SK-N-SH (cell line): ENCODE results near the gene HELB. TPM values are rescaled to one million over a fixed set of nuclear protein-coding genes. Genes with fewer than 3 reads are reported as not detected.

Source experiments
- CTCF ChIA-PET: fragments of 300-600, 350-600 bp; formaldehyde crosslinking; extraction: SDS; loops from one replicate; lab custom pipeline; 2021; lab: Yijun Ruan, JAX
- POLR2A ChIA-PET: fragments of 350-600 bp; sonication (Branson Sonifier 250); formaldehyde crosslinking; extraction: SDS; loops from one replicate; lab custom pipeline; 2020; ENCODE audit warnings: antibody characterized with exemption, inconsistent platforms; lab: Yijun Ruan, JAX
- DNase-seq: peaks from one replicate; pipeline ENCODE4 v3.0.0; 2012
- H2AFZ ChIP-seq: fragments of 200-600 bp; sonication (generic); 2 replicates; pipeline ENCODE4 v1.8.1; 2016; ENCODE audit warnings: antibody characterized with exemption, mild to moderate bottlenecking, low read depth
- H3F3A ChIP-seq: fragments of 200-600 bp; sonication (generic); replicated peaks from 2 replicates; pipeline ENCODE3; 2016; ENCODE audit warnings: antibody characterized with exemption, mild to moderate bottlenecking; ENCODE audit not compliant: insufficient read depth
- H3K27ac ChIP-seq, 2 experiments: fragments of 200-500 bp in 1 of 2; fragments of 200-600 bp in 1 of 2; sonication (Bioruptor generic) in 1 of 2; sonication (generic), shearing (Covaris generic) in 1 of 2; 2 replicates each; pipeline versions ENCODE4 v1.5.1 to v1.6.1; 2014 to 2016; ENCODE audit warnings: low read depth in 2 of 2, inconsistent platforms in 1 of 2, low read length in 1 of 2, mild to moderate bottlenecking in 1 of 2, mixed read lengths in 1 of 2
- H3K27me3 ChIP-seq: fragments of 200-600 bp; sonication (generic), shearing (Covaris generic); 2 replicates; pipeline ENCODE4 v1.6.1; 2016; ENCODE audit warnings: mixed run types; ENCODE audit not compliant: insufficient read depth
- H3K36me3 ChIP-seq, 2 experiments: fragments of 200-500 bp in 1 of 2; fragments of 200-600 bp in 1 of 2; sonication (Bioruptor generic) in 1 of 2; sonication (generic) in 1 of 2; replicated peaks in 1 of 2; 2 replicates each; pipeline versions ENCODE3 to v1.5.1; 2014 to 2016; ENCODE audit warnings: low read length in 1 of 2, mild to moderate bottlenecking in 1 of 2; ENCODE audit not compliant: insufficient read depth in 2 of 2, control insufficient read depth in 1 of 2
- H3K4me1 ChIP-seq, 2 experiments: fragments of 200-500 bp in 1 of 2; fragments of 200-600 bp in 1 of 2; sonication (Bioruptor generic) in 1 of 2; sonication (generic), shearing (Covaris generic) in 1 of 2; 2 replicates each; pipeline versions ENCODE4 v1.5.1 to v1.6.1; 2014 to 2016; ENCODE audit warnings: low read depth in 1 of 2, low read length in 1 of 2, mixed run types in 1 of 2; ENCODE audit not compliant: insufficient read depth in 2 of 2, control insufficient read depth in 1 of 2
- H3K4me2 ChIP-seq: fragments of 200-600 bp; sonication (generic), shearing (Covaris generic); 2 replicates; pipeline ENCODE4 v1.6.1; 2017; ENCODE audit warnings: mixed run types
- H3K4me3 ChIP-seq, 2 experiments: fragments of 200-500 bp in 1 of 2; fragments of 200-600 bp in 1 of 2; sonication (Bioruptor generic) in 1 of 2; sonication (generic), shearing (Covaris generic) in 1 of 2; 2 replicates each; pipeline versions ENCODE4 v1.5.1 to v1.8.1; 2014 to 2016; ENCODE audit warnings: low read depth in 2 of 2, inconsistent platforms in 1 of 2, low read length in 1 of 2, mild to moderate bottlenecking in 1 of 2, mixed read lengths in 1 of 2, moderate library complexity in 1 of 2
- H3K79me2 ChIP-seq: fragments of 200-600 bp; sonication (generic); 2 replicates; pipeline ENCODE4 v1.8.1; 2017; ENCODE audit warnings: mild to moderate bottlenecking; ENCODE audit not compliant: insufficient read depth
- H3K9ac ChIP-seq: fragments of 200-600 bp; sonication (generic); 2 replicates; pipeline ENCODE4 v1.6.1; 2017; ENCODE audit warnings: mixed run types
- H3K9me2 ChIP-seq: fragments of 200-600 bp; sonication (generic); 2 replicates; pipeline ENCODE4 v1.6.1; 2017; ENCODE audit warnings: mixed run types
- H3K9me3 ChIP-seq: fragments of 200-600 bp; sonication (generic); 2 replicates; pipeline ENCODE4 v1.6.1; 2017; ENCODE audit warnings: mixed run types, mild to moderate bottlenecking, moderate library complexity
- H4K20me1 ChIP-seq: fragments of 200-600 bp; sonication (generic); 2 replicates; pipeline ENCODE4 v1.6.1; 2017; ENCODE audit warnings: mild to moderate bottlenecking, mixed run types; ENCODE audit not compliant: insufficient read depth
- CHD2 ChIP-seq: fragments of 150-350 bp; IDR thresholded peaks from 2 replicates; pipeline ENCODE4 v1.6.1; 2018; ENCODE audit warnings: low read length; ENCODE audit not compliant: partially characterized antibody
- EZH2phosphoT487 ChIP-seq: fragments of 200-600 bp; sonication (generic); IDR thresholded peaks from 2 replicates; pipeline ENCODE4 v1.6.1; 2017; ENCODE audit warnings: low read depth, mixed run types, mild to moderate bottlenecking, antibody characterized with exemption, moderate library complexity, borderline replicate concordance
- FOSL2 ChIP-seq: IDR thresholded peaks from 2 replicates; pipeline ENCODE4 v1.4.0; 2012; ENCODE audit warnings: low read depth, mild to moderate bottlenecking, moderate library complexity, borderline replicate concordance
- FOXM1 ChIP-seq: IDR thresholded peaks from 2 replicates; pipeline ENCODE4 v1.4.0; 2012; ENCODE audit warnings: low read depth, mild to moderate bottlenecking
- GABPA ChIP-seq: IDR thresholded peaks from 2 replicates; pipeline ENCODE4 v1.4.0; 2012; ENCODE audit warnings: low read depth, mild to moderate bottlenecking
- JUND ChIP-seq: IDR thresholded peaks from 2 replicates; pipeline ENCODE4 v1.4.0; 2012
- MAX ChIP-seq: IDR thresholded peaks from 2 replicates; pipeline ENCODE4 v1.4.0; 2012; ENCODE audit warnings: low read depth
- NFIC ChIP-seq: IDR thresholded peaks from 2 replicates; pipeline ENCODE4 v1.4.0; 2012; ENCODE audit warnings: borderline replicate concordance
- NRF1 ChIP-seq: IDR thresholded peaks from 2 replicates; pipeline ENCODE4 v1.6.1; 2012; ENCODE audit warnings: low read depth, mild to moderate bottlenecking, low read length
- RAD21 ChIP-seq: IDR thresholded peaks from 2 replicates; pipeline ENCODE4 v1.6.1; 2012; ENCODE audit warnings: mild to moderate bottlenecking, low read length
- RCOR1 ChIP-seq: fragments of 150-350 bp; IDR thresholded peaks from 2 replicates; pipeline ENCODE4 v1.6.1; 2017; ENCODE audit warnings: antibody characterized with exemption, low read length
- RFX5 ChIP-seq: IDR thresholded peaks from 2 replicates; pipeline ENCODE4 v1.6.1; 2012; ENCODE audit warnings: mild to moderate bottlenecking, improper control_type of control experiment, low read length
- SIN3A ChIP-seq: IDR thresholded peaks from 2 replicates; pipeline ENCODE4 v1.6.1; 2012; ENCODE audit warnings: low read depth, mild to moderate bottlenecking, low read length, moderate library complexity, borderline replicate concordance
- SMC3 ChIP-seq: IDR thresholded peaks from 2 replicates; pipeline ENCODE4 v1.6.1; 2012; ENCODE audit warnings: low read depth, low read length, improper control_type of control experiment
- TCF12 ChIP-seq: IDR thresholded peaks from 2 replicates; pipeline ENCODE4 v1.4.0; 2012
- TEAD4 ChIP-seq: IDR thresholded peaks from 2 replicates; pipeline ENCODE4 v1.4.0; 2012; ENCODE audit warnings: mild to moderate bottlenecking, borderline replicate concordance; ENCODE audit not compliant: insufficient read depth
- USF2 ChIP-seq: fragments of 150-350 bp; IDR thresholded peaks from 2 replicates; pipeline ENCODE4 v1.6.1; 2017; ENCODE audit warnings: antibody characterized with exemption, low read length, low read depth, borderline replicate concordance
- YY1 ChIP-seq: IDR thresholded peaks from 2 replicates; pipeline ENCODE4 v1.4.0; 2012; ENCODE audit warnings: low read depth, mild to moderate bottlenecking
- WGBS: methylation state at CpG from one replicate; pipeline ENCODE4 v1.1.6; 2017; ENCODE audit warnings: low lambda C conversion rate; 5-methylcytosine and 5-hydroxymethylcytosine counted together
- polyA plus RNA-seq, 3 experiments: library from polyadenylated mRNA; depleted of rRNA; stranded (reverse); fragments of >200 nt; gene quantifications; 2 replicates each; pipeline ENCODE4 v1.2.3, GENCODE V29; 2012

Gene HELB
- polyA plus RNA-seq, 1 of the 3 experiments (the other 2 are of a cell fraction): 0.38 TPM

GRCh38 chr12:66304296-66304900 lies 2.1 kb downstream of the HELB start:
- H2AFZ ChIP-seq: no peak overlapping the region
- WGBS: 85% methylated on average over 6 of the region's 6 CpGs
- POLR2A ChIA-PET: interaction anchor here (1.2 kb wide), 1 partner anchor 10 kb away, joined by 4 read pairs; no protein-coding TSS in a partner anchor
- no peaks in the 10 kb centered on the region for H4K20me1 ChIP-seq
- peaks cover 4% of the 10 kb centered on the region for H3F3A ChIP-seq
- H3K9ac ChIP-seq: no peak overlapping the region
- CTCF ChIA-PET: interaction anchor here (1.5 kb wide), 1 partner anchor 31 kb away, joined by 4 read pairs; no protein-coding TSS in a partner anchor
- H3K9me3 ChIP-seq: no peaks in the 10 kb centered on the region
- no peak overlapping the region for H3K4me2 ChIP-seq
- H3K79me2 ChIP-seq: no peaks in the 10 kb centered on the region; the same call in 1 of the 2 replicates
- no peak overlapping the region; a peak in 1 of 4 replicates for H3K4me3 ChIP-seq
- H3K9me2 ChIP-seq: no peaks in the 10 kb centered on the region
- TF ChIP-seq NRF1: no peak
- TF ChIP-seq MAX: no peak
- TF ChIP-seq USF2: no peak
- no peak for TF ChIP-seq SMC3
- TF ChIP-seq TCF12: no peak
- no peak for TF ChIP-seq CHD2
- TF ChIP-seq RFX5: no peak
- TF ChIP-seq TEAD4: no peak
- no peak for TF ChIP-seq RAD21
- no peak for TF ChIP-seq GABPA
- no peak for TF ChIP-seq RCOR1
- TF ChIP-seq NFIC: no peak
- TF ChIP-seq YY1: no peak
- no peaks in the 10 kb centered on the region for H3K27me3 ChIP-seq
- peaks cover 8 to 9% of the 10 kb centered on the region in 2 experiments for H3K36me3 ChIP-seq
- H3K27ac ChIP-seq: no peak overlapping the region
- peaks cover 2 to 5% of the 10 kb centered on the region in 2 experiments; a peak in 2 of 4 replicates for H3K4me1 ChIP-seq
- no peak for DNase-seq

- DNase-seq: no peak
- no peak overlapping the region for H3K27ac ChIP-seq
- H3K4me3 ChIP-seq: no peak overlapping the region
- ChIA-PET POLR2A (no interaction called here), CTCF (interaction anchor here (1.3 kb wide), 1 partner anchor 9 kb away, joined by 3 read pairs; no protein-coding TSS in a partner anchor)
- H3F3A ChIP-seq: no peaks in the 10 kb centered on the region
- no peak overlapping the region for H2AFZ ChIP-seq
- H3K36me3 ChIP-seq: peaks cover 16 to 22% of the 10 kb centered on the region in 2 experiments
- no peaks in the 10 kb centered on the region for H3K9me2 ChIP-seq
- H3K79me2 ChIP-seq: no peaks in the 10 kb centered on the region
- 100% methylated on average over 1 of the region's 1 CpG for WGBS
- no peaks in the 10 kb centered on the region for H4K20me1 ChIP-seq
- TF ChIP-seq MAX (no peak), RAD21 (no peak), FOXM1 (no peak), USF2 (no peak), EZH2phosphoT487 (no peak), JUND (no peak), TCF12 (no peak), FOSL2 (no peak), SIN3A (no peak), RFX5 (no peak)
- H3K4me1 ChIP-seq: peaks cover 0 to 2% of the 10 kb centered on the region in 2 experiments; a peak in 2 of 4 replicates
- H3K27me3 ChIP-seq: no peaks in the 10 kb centered on the region
- no peaks in the 10 kb centered on the region for H3K9me3 ChIP-seq
- no peak overlapping the region for H3K9ac ChIP-seq
- H3K4me2 ChIP-seq: no peak overlapping the region
Observed at GRCh38 chr12:66309606-66310005, 7.3 kb downstream of the HELB start.
